ENCODE data around the gene PCDHGC4.

Gene PCDHGC4

DNA sequence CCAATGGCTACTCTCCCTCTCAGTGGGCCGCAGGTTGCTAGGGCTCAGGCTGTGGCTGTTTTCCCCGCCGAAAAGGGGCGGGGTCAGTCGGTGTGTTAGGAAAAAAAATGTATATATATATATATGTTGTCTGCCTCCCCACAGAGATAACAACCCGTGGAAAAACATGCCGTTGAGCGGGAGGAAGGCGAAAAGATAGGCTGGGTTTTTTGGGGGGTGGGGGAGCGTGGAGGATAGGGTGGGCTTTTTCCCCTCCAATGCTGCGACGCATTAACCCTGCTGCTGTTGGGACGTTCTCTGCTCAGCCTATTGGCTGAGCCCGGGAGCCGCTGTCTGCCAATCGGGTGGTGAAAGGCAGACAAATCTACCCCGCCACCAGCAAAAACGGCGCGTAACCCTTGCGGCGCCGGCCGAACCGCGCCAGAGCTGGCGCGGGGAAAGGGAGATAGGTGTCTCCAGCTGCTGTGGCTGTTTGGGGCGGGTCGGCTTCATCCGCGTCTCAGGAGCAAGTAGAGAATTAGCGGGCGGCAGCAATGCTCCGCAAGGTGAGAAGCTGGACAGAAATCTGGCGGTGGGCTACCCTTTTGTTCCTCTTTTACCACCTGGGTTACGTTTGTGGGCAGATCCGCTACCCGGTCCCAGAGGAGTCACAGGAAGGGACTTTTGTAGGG is at the start of gene PCDHGC4:
PCDHGC4 (plus strand) TSS at position 390 of the 671 bp plus-strand sequence; CDS start at position 534, 144 bp downstream.
- DNase-seq: no peak

DNA sequence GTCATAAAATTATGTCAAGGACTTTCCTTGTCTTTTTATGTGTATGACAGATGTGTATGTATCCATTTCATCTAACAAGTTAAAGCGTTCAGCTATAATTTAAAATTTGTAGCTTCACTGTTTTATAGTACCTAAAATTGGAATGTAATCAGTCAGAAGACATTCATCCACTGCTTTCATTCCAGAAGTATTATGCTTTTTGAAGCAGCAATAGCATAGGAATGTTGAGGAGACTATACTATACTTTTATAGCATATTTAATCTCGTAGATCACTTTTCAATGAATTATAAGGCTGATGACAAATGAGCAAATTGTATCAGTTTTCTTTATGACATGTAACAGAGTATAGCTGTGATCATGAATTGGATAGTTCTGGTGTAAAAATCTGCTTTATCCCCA is 47.6 kb upstream of the PCDHGC4 start:
- DNase-seq: no peak

DNA sequence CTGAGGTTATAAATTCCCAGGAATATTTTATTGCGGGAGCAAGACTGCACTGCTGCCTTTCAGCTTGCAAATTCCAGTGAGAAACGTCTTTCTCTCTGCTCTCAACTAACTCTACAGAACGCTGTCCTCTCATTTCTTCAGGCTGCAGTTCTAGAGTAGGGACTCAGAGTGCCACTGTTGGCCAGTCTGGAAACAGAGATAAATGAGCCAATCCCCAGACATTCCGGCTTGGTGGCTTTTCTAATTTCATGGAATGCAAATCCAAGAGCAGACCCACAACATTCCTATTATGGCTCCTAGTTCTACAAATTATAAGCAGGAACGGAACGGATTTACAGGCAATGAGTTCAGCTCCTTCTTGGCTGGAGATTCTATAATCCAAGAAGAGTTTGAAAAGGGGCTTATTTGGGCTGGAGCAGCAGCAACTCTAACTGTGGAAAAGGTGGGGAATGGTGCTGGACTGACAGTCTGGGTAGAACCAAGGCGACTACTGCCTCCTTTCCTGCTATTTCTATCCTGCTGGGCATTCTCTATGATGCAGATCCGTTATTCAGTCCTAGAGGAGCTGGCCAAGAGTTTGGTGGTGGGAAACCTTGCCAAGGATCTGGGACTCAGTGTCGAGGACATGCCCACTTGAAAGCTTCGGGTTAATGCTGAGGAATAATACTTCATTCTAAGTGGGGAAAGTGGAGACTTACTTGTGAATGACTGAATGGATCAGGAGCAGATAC is 45.3 kb upstream of the PCDHGC4 start:
- no peak for DNase-seq

DNA sequence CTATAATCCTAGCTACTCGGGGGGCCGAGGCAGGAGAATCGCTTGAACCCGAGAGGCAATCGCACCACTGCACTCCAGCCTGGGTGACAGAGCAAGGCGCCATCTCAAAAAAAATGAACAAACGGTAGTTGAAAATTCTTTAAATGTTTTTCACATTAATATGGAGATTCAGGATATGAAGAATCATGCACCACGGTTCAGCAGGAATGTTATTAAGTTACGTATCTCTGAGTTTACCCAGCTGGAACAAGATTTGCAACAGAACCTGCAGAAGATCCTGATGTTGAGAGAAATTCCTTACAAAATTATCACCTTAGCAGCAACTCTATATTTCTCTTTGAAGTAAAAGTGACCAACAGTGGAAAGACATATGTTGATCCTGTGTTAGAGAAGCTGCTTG is 44.5 kb upstream of the PCDHGC4 start:
- DNase-seq: no peak

DNA sequence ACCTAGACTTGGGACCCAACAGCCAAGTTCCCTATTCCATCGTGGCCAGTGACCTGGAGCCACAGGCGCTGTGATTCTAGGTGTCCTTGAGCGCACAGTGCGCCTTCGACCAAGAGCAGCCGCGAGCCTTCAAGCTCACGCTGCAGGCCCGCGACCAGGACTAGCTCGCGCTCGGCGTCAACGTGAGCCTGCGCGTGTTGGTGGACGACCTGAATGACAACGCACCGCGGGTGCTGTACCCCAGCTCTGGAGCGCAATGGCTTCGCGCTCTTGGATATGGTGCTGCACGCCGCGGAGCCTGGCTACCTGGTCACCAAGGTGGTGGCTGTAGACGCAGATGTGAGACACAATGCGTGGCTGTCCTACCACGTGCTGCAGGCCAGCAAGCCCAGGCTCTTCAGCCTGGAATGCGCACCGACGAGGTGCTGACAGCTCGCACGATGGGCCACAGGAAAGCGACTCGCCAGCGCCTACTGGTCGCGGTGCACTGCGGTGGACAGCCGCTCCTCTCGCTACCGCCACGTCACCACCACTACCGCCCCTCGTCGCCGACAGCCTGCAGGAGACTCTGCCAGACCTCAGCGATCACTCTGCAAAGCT is 43.2 kb upstream of the PCDHGC4 start:
- DNase-seq: no peak

DNA sequence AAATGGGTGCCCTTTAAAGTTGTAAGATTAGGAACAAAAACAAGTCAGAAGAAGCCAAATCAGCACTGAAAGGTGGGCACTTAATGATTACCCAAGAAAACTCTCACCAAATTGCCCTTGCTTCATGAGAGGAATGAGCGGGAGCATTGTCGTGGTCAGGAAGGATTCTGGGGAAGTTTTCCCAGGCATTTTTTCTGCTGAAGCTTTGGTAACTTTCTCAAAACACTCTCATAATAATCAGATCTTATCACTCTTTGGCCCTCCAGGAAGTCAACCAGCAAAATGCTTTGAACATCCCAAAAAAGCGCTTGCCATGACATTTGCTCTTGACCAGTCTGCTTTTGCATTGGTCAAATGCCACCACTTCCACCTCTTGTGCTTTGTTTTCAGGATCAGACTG is 19.5 kb upstream of the PCDHGC4 start:
- DNase-seq: no peak

DNA sequence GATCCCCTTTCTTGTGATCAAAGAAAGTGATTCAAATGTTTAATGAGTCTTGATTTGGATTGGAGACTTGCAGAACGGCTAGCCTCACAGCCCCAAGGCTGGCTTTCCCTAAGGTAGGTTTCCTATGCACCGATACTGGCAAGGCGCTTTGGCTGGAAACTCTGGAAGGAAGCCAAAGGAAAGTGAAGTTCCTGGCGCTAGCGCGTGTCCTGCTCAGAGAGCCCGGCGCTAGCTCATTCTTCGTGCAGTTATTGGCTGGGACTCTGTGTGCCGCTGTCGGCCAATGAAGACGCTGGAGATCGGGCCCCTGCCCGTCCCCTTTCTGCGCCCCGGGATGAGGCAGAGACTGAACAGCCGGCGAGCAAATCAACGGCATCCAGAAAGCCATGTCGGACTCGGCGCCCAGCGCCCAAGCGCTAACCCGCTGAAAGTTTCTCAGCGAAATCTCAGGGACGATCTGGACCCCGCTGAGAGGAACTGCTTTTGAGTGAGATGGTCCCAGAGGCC is 9.2 kb upstream of the PCDHGC4 start, which contains the start of gene PCDHGC3:
PCDHGC3 (plus strand) TSS at position 342 of the 507 bp plus-strand sequence; CDS start at position 493, 151 bp downstream.
- DNase-seq: no peak

DNA sequence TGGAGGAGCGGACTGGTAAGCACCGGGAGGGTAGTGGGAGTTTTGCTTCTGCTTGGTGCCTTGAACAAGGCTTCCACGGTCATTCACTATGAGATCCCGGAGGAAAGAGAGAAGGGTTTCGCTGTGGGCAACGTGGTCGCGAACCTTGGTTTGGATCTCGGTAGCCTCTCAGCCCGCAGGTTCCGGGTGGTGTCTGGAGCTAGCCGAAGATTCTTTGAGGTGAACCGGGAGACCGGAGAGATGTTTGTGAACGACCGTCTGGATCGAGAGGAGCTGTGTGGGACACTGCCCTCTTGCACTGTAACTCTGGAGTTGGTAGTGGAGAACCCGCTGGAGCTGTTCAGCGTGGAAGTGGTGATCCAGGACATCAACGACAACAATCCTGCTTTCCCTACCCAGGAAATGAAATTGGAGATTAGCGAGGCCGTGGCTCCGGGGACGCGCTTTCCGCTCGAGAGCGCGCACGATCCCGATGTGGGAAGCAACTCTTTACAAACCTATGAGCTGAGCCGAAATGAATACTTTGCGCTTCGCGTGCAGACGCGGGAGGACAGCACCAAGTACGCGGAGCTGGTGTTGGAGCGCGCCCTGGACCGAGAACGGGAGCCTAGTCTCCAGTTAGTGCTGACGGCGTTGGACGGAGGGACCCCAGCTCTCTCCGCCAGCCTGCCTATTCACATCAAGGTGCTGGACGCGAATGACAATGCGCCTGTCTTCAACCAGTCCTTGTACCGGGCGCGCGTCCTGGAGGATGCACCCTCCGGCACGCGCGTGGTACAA is 8.5 kb upstream of the PCDHGC4 start:
- DNase-seq: no peak

DNA sequence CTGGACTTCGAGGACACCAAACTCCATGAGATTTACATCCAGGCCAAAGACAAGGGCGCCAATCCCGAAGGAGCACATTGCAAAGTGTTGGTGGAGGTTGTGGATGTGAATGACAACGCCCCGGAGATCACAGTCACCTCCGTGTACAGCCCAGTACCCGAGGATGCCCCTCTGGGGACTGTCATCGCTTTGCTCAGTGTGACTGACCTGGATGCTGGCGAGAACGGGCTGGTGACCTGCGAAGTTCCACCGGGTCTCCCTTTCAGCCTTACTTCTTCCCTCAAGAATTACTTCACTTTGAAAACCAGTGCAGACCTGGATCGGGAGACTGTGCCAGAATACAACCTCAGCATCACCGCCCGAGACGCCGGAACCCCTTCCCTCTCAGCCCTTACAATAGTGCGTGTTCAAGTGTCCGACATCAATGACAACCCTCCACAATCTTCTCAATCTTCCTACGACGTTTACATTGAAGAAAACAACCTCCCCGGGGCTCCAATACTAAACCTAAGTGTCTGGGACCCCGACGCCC is 7.7 kb upstream of the PCDHGC4 start:
- no peak for DNase-seq

DNA sequence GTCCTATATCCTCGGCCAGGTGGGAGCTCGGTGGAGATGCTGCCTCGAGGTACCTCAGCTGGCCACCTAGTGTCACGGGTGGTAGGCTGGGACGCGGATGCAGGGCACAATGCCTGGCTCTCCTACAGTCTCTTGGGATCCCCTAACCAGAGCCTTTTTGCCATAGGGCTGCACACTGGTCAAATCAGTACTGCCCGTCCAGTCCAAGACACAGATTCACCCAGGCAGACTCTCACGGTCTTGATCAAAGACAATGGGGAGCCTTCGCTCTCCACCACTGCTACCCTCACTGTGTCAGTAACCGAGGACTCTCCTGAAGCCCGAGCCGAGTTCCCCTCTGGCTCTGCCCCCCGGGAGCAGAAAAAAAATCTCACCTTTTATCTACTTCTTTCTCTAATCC is 7.0 kb upstream of the PCDHGC4 start:
- no peak for DNase-seq

DNA sequence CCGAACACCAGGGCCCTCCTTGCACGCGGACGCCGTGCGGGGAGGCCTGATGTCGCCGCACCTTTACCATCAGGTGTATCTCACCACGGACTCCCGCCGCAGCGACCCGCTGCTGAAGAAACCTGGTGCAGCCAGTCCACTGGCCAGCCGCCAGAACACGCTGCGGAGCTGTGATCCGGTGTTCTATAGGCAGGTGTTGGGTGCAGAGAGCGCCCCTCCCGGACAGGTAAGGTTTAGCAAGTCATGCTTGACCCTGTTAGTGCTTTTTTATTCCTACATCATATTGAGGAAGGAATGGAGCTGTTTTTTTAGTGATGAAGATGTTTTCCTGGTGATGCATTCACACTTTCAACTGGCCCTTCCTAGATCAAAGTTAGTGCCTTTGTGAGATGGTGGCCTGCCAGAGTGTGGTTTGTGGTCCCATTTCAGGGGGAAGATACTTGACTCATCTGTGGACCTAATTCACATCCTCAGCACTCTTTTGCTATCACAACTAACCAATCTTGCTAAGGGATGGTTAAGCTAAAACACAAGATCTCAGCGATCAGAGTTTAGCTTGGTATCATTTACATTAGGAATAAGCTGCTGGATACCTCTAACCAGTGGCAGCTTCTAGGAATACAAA is 6.4 kb upstream of the PCDHGC4 start:
- DNase-seq: no peak

DNA sequence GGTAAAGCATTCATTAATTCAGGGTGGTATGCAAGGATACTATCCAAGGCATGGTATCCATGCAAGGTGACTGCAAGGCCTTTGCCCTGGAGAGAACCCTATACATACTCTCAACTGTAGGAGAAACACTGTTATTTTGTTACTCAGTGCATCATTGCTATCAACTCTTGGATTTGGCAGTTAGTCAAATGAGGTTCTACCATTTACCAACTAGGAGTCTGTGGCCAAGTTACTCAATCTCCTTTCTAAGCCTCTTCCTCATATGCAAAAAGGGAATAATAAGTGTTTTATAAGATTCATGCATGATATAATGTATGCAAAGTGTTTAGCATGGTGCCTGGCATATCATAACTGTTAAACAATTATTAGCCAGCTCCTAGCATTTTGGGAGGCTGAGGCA is 5.1 kb upstream of the PCDHGC4 start:
- DNase-seq: no peak

DNA sequence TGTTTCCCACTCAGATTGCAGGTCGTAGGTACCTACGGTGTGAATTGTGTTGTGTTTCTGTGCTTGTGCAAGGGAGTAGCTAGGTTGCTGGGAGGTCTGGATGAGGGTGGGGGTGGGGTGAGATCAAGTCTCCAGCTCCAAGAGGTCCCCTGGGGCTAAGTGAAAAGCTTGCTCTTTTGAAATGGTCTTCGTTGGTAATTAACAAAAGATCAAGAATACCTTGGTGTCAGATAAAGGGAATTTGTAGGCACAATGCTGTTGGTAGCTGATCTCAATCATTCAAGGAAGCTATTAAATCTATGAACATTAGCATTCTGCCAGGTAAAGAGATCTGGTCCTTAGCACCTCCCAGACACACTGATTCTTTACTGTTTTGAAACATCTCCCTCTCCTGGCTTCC is 928 bp upstream of the PCDHGC4 start:
- DNase-seq: no peak

DNA sequence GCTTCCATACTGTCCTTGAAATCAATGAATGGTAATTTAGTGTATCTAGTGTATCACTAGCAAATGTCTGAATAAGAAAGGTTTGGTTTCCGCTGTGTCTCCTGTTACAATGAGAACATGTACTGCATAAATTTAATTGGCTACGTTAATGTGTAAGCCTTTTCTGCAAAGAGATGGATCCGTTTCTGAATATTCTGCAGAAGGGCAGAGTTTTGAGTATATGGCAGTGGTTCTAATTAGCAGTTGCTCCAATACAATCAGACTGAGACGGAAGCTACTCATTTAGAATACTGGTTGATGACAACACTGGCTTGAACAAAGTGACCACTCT is 555 bp upstream of the PCDHGC4 start:
- DNase-seq: no peak

DNA sequence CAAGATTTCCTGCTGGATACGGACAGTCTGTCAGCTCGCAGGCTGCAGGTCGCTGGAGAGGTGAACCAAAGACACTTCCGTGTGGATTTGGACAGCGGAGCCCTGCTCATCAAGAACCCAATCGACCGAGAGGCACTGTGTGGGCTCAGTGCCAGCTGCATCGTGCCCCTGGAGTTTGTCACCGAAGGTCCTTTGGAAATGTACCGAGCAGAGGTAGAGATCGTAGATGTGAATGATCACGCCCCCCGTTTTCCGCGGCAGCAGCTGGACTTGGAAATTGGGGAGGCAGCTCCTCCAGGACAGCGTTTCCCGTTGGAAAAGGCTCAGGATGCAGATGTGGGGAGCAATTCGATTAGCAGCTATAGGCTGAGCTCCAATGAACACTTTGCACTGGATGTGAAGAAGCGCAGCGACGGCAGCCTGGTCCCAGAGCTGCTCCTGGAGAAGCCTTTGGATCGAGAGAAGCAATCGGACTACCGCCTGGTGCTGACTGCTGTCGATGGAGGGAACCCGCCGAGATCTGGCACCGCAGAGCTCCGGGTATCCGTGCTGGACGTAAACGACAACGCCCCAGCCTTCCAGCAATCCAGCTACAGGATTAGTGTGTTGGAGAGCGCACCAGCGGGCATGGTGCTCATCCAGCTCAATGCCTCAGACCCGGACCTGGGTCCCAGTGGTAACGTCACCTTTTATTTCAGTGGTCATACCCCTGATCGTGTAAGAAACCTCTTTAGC is 658 bp downstream of the PCDHGC4 start:
- DNase-seq: no peak

DNA sequence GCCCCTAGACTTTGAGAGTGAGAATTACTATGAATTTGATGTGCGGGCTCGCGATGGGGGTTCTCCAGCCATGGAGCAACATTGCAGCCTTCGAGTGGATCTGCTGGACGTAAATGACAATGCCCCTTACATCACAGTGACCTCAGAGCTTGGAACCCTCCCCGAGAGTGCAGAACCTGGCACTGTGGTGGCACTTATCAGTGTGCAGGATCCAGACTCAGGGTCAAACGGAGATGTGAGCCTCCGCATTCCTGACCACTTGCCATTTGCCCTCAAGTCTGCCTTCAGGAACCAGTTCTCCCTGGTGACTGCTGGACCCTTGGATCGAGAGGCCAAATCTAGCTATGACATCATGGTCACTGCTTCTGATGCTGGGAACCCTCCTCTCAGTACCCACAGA is 1.3 kb downstream of the PCDHGC4 start:
- no peak for DNase-seq

DNA sequence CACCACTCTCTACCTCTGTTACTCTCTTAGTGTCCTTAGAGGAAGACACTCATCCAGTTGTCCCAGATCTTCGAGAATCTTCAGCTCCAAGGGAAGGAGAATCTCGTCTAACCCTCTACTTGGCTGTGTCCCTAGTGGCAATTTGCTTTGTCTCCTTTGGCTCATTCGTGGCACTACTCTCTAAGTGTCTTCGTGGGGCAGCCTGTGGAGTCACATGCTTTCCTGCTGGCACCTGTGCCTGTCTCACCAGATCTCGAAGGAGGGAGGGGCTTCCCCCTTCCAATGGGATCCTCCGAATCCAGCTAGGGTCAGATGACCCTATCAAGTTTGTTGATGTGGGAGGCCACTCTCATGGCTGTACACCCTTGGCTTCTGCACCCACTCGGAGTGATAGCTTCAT is 2.3 kb downstream of the PCDHGC4 start:
- no peak for DNase-seq

DNA sequence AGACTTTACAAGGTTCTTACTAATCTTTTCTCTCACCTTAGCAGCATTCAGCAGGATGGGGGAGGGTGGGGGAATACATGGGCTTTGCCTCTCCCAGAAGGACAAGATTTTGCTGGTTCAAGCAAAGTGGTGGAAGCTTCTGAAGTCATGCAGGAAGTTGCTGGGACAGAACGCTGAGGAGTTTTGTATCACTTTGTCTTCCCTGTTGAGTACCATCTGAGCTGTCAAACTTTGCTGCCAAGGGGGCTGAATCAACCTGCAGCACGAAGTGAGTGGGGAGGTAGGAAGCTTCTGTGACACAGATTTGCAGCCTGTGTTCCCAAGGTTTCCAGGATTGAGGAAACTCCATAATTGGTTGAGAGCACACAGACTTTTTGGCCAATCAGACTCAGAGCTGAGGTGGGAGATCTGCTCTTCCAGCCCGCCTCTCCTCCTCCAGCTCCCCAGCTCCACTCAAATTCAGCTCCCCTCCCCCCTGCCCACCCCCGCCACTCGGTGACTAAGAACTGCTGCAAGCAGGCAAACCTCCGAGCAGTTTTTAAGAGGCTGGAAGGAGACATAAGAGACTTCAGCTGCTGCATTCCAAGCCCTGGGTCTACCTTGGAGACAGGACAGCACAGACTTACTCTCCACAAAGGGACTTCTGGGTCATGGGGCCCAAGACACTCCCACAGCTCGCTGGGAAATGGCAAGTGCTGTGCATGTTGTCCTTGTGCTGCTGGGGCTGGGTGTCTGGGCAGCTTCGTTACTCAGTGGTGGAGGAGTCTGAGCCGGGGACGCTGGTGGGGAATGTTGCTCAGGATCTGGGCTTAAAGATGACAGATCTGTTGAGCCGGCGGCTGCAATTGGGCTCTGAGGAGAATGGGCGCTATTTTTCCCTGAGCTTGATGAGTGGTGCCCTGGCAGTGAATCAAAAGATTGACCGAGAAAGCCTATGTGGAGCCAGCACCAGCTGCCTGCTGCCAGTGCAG is 4.0 kb downstream of the PCDHGC4 start, which contains the start of gene PCDHGC5:
PCDHGC5 (plus strand) TSS at position 491 of the 971 bp plus-strand sequence; CDS start at position 651, 160 bp downstream.
- DNase-seq: no peak

DNA sequence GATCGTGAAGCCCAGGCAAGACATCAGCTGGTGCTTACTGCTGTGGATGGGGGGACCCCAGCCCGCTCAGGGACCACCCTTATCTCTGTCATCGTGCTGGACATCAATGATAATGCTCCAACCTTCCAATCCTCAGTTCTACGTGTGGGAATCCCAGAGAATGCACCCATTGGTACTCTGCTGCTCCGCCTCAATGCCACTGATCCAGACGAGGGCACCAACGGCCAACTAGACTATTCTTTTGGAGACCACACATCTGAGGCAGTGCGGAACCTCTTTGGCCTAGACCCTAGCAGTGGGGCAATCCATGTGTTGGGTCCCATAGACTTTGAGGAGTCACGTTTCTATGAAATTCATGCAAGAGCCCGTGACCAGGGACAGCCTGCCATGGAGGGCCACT is 5.0 kb downstream of the PCDHGC4 start:
- DNase-seq: no peak

DNA sequence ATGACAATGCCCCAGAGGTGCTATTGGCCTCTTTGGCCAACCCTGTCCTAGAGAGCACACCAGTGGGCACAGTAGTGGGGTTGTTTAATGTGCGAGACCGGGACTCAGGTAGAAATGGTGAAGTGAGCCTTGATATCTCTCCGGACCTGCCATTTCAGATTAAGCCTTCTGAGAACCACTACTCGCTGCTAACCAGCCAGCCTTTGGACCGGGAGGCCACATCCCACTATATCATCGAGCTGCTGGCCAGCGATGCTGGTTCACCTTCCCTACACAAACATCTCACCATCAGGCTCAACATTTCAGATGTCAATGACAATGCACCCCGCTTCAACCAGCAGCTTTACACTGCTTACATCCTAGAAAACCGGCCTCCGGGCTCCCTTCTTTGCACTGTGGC is 5.4 kb downstream of the PCDHGC4 start:
- no peak for DNase-seq

All from NK-92 treated with Interleukin-12 subunit alpha and Interleukin-12 subunit beta, amount 100 ng/mL, for 24 hours (cell line).